Fibroblast of lung (primary cell): ENCODE results near the gene GNB2. TPM values are rescaled to one million over a fixed set of nuclear protein-coding genes. Genes with fewer than 3 reads are reported as not detected.

Experiments
- DNase-seq, 2 donors: peaks; one replicate each; pipeline versions ENCODE4 v3.0.0 to v3.0.0-alpha.2; 2010; ENCODE audit warnings: low read depth in 2 of 2
- H2AFZ ChIP-seq: 2 replicates; pipeline ENCODE4 v1.5.1; 2012; ENCODE audit warnings: low read length, control low read depth, inconsistent platforms
- H3K27ac ChIP-seq: 2 replicates; pipeline ENCODE4 v1.5.1; 2011; ENCODE audit warnings: low read length, control low read depth; ENCODE audit not compliant: insufficient read depth
- H3K27me3 ChIP-seq: 2 replicates; pipeline ENCODE4 v1.5.1; 2011; ENCODE audit warnings: mild to moderate bottlenecking, low read length; ENCODE audit not compliant: control insufficient read depth, insufficient read depth
- H3K36me3 ChIP-seq: 2 replicates; pipeline ENCODE4 v1.5.1; 2011; ENCODE audit warnings: low read length; ENCODE audit not compliant: control insufficient read depth, insufficient read depth
- H3K4me1 ChIP-seq: 2 replicates; pipeline ENCODE4 v1.5.1; 2011; ENCODE audit warnings: low read length; ENCODE audit not compliant: control insufficient read depth, insufficient read depth; ENCODE audit errors: extremely low read depth
- H3K4me2 ChIP-seq: 2 replicates; pipeline ENCODE4 v1.5.1; 2011; ENCODE audit warnings: low read length, control low read depth; ENCODE audit not compliant: insufficient read depth; ENCODE audit errors: extremely low read depth
- H3K4me3 ChIP-seq, 4 experiments: fragments of 200-600 bp in 1 of 4; sonication (generic) in 1 of 4; replicated peaks in 1 of 4; 2 replicates each; pipeline ENCODE4 v1.5.1; 2011 to 2016; ENCODE audit warnings: low read length in 4 of 4, low read depth in 3 of 4, mild to moderate bottlenecking in 3 of 4, control low read depth in 2 of 4, inconsistent platforms in 1 of 4, mixed read lengths in 1 of 4; ENCODE audit not compliant: insufficient read depth in 1 of 4; ENCODE audit errors: control extremely low read depth in 1 of 4
- H3K79me2 ChIP-seq: 2 replicates; pipeline ENCODE4 v1.5.1; 2012; ENCODE audit warnings: mild to moderate bottlenecking, low read length, inconsistent platforms; ENCODE audit not compliant: control insufficient read depth, insufficient read depth
- H3K9ac ChIP-seq: 2 replicates; pipeline ENCODE4 v1.5.1; 2011; ENCODE audit warnings: mild to moderate bottlenecking, low read length, control low read depth; ENCODE audit not compliant: insufficient read depth
- H3K9me3 ChIP-seq: 2 replicates; pipeline ENCODE4 v1.5.1; 2012; ENCODE audit warnings: low read depth, low read length; ENCODE audit not compliant: control insufficient read depth, insufficient read depth
- H4K20me1 ChIP-seq: 2 replicates; pipeline ENCODE4 v1.5.1; 2011; ENCODE audit warnings: low read length; ENCODE audit not compliant: control insufficient read depth, insufficient read depth; ENCODE audit errors: extremely low read depth
- CTCF ChIP-seq, 2 donors: IDR thresholded peaks in 1 of 2; conservative IDR thresholded peaks in 1 of 2; 1 replicate in 1 of 2; 2 replicates in 1 of 2; pipeline ENCODE4 v1.5.1; 2011 to 2012; ENCODE audit warnings: low read length in 2 of 2, control low read depth in 1 of 2, inconsistent platforms in 1 of 2, low read depth in 1 of 2, mild to moderate bottlenecking in 1 of 2
- EZH2 ChIP-seq: IDR thresholded peaks from 2 replicates; pipeline ENCODE4 v1.5.1; 2012; ENCODE audit warnings: low read length, control low read depth, mild to moderate bottlenecking; ENCODE audit errors: missing control alignments
- polyA plus RNA-seq, 2 donors: library from polyadenylated mRNA; depleted of rRNA in 1 of 2; stranded (reverse) in 1 of 2; unstranded in 1 of 2; fragments of >200 nt; gene quantifications; 2 replicates each; pipeline ENCODE4 v1.2.1, GENCODE V29; 2011 to 2012; ENCODE audit warnings: missing spikeins in 1 of 2
- total RNA-seq: library from RNA; depleted of rRNA; stranded (reverse); fragments of >200 nt; gene quantifications from 2 replicates; pipeline ENCODE4 v1.2.1, GENCODE V29; 2014

Gene GNB2
- total and polyA plus RNA-seq, 2 donors (not counting 1 experiment from before 2014, with no cell fraction given): 85.2 to 145 TPM

GRCh38 chr7:100626530-100627237 is 46.9 kb upstream of the GNB2 start:
- H3K27ac ChIP-seq: no peak overlapping the region
- peak overlapping the region; percentile 76 for H2AFZ ChIP-seq
- H3K79me2 ChIP-seq: no peaks in the 10 kb centered on the region
- H3K9me3 ChIP-seq: no peaks in the 10 kb centered on the region
- peak overlapping the region; percentile 30 for H3K9ac ChIP-seq
- no peaks in the 10 kb centered on the region for H3K27me3 ChIP-seq
- H3K36me3 ChIP-seq: no peaks in the 10 kb centered on the region
- DNase-seq: peak; percentile 74 to 79
- H3K4me1 ChIP-seq: no peaks in the 10 kb centered on the region
- H3K4me3 ChIP-seq: peak overlapping the region in 3 of 4 experiments; percentile 23 to 44 (median 29)
- H3K4me2 ChIP-seq: peak overlapping the region; percentile 78
- TF ChIP-seq EZH2 (no peak), CTCF (conservative IDR thresholded peaks at IDR 0.05 in 1 of 2, IDR thresholded peaks at IDR 0.05 in 1 of 2; ENCODE audit: low read depth in 1 of 2, low read length in 2 of 2) (no peak)
- H4K20me1 ChIP-seq: no peaks in the 10 kb centered on the region

GRCh38 chr7:100627238-100627549 is 46.3 kb upstream of the GNB2 start:
- H3K79me2 ChIP-seq: no peaks in the 10 kb centered on the region
- no peak overlapping the region for H3K4me2 ChIP-seq
- H3K9me3 ChIP-seq: no peaks in the 10 kb centered on the region
- H3K27ac ChIP-seq: no peak overlapping the region
- H3K36me3 ChIP-seq: no peaks in the 10 kb centered on the region
- no peak overlapping the region for H3K4me3 ChIP-seq
- no peak overlapping the region for H3K9ac ChIP-seq
- no peaks in the 10 kb centered on the region for H4K20me1 ChIP-seq
- no peaks in the 10 kb centered on the region for H3K27me3 ChIP-seq
- H2AFZ ChIP-seq: no peak overlapping the region
- no peaks in the 10 kb centered on the region for H3K4me1 ChIP-seq
- no peak for DNase-seq
- TF ChIP-seq EZH2: no peak
- TF ChIP-seq CTCF (conservative IDR thresholded peaks at IDR 0.05 in 1 of 2, IDR thresholded peaks at IDR 0.05 in 1 of 2; ENCODE audit: low read depth in 1 of 2, low read length in 2 of 2): no peak

GRCh38 chr7:100629117-100629716 is 44.3 kb upstream of the GNB2 start:
- Histone ChIP-seq H3K27me3 (peaks cover 12% of the 10 kb centered on the region), H3K9ac (no peak overlapping the region), H3K4me2 (no peak overlapping the region), H3K9me3 (no peaks in the 10 kb centered on the region), H3K36me3 (no peaks in the 10 kb centered on the region), H3K27ac (no peak overlapping the region), H3K4me1 (no peaks in the 10 kb centered on the region), H2AFZ (no peak overlapping the region), H3K4me3 (no peak overlapping the region), H3K79me2 (no peaks in the 10 kb centered on the region), H4K20me1 (no peaks in the 10 kb centered on the region)
- DNase-seq: no peak
- TF ChIP-seq EZH2: no peak
- peak in 1 of 2 donors; percentile 46 for TF ChIP-seq CTCF (conservative IDR thresholded peaks at IDR 0.05 in 1 of 2, IDR thresholded peaks at IDR 0.05 in 1 of 2; ENCODE audit: low read depth in 1 of 2, low read length in 2 of 2)
